ENCODE results near the gene NPLOC4. TPM values are rescaled to one million over a fixed set of nuclear protein-coding genes. Genes with fewer than 3 reads are reported as not detected.

Gene NPLOC4
- total and polyA plus RNA-seq, 9 of the 15 experiments (the other 6 are each of a cell fraction or from before 2014, with no cell fraction given), result 1.5 to 116 (median 64.5) TPM

GRCh38 chr17:81683584-81684441 lies 46.9 kb upstream of the NPLOC4 start, which contains the start of the genes ARL16 and HGS (continued):
- TF ChIP-seq RAD51 (IDR thresholded peaks at IDR 0.05; ENCODE audit: borderline replicate concordance, low read depth) (no peak; the same call in 1 of the 2 replicates), TOE1 (IDR thresholded peaks at IDR 0.05; ENCODE audit: borderline replicate concordance) (peak; percentile 68; the same call in 1 of the 2 replicates), TOE1 (CRISPR knock-in tag; IDR thresholded peaks at IDR 0.05; ENCODE audit: borderline replicate concordance, low read depth) (no peak), HSF4 (CRISPR knock-in tag; IDR thresholded peaks at IDR 0.05; ENCODE audit: borderline replicate concordance) (no peak), STAT5A (IDR thresholded peaks at IDR 0.05; ENCODE audit: borderline replicate concordance, low read length) (no peak), MNT (conservative IDR thresholded peaks at IDR 0.05) (peak; percentile 82 to 93), TSHZ1 (CRISPR knock-in tag; IDR thresholded peaks at IDR 0.05) (no peak), ZNF253 (CRISPR knock-in tag; conservative IDR thresholded peaks at IDR 0.05) (no peak), E2F3 (CRISPR knock-in tag; IDR thresholded peaks at IDR 0.05) (no peak), E4F1 (CRISPR knock-in tag; IDR thresholded peaks at IDR 0.05; ENCODE audit: borderline replicate concordance) (no peak), PKNOX1 (IDR thresholded peaks at IDR 0.05) (peak; percentile 59), POLR2G (IDR thresholded peaks at IDR 0.05; ENCODE audit: low read depth, low read length) (peak; percentile 78), NCOR1 (IDR thresholded peaks at IDR 0.05) (no peak), ETS1 (conservative IDR thresholded peaks at IDR 0.05; ENCODE audit: control insufficient read depth, low read depth, low read length) (peak; percentile 84), HIVEP1 (CRISPR knock-in tag; IDR thresholded peaks at IDR 0.05) (no peak), U2AF2 (optimal IDR thresholded peaks at IDR 0.05; ENCODE audit: low read depth, low read length) (no peak), CC2D1A (IDR thresholded peaks at IDR 0.05) (no peak)

All from K562 (cell line).